GM12878 (cell line): Measurements from ENCODE around the gene ARSJ. TPM values are rescaled to one million over a fixed set of nuclear protein-coding genes. Genes with fewer than 3 reads are reported as not detected.

Experiments used
- ATAC-seq: fragments of 200-7000 bp; cut with Tn5 transposase; 3 replicates; pipeline ENCODE4 v1.9.1; 2020; ENCODE audit warnings: mild to moderate bottlenecking, moderate library complexity
- BruUV-seq: library from RNA; stranded (reverse); fragments of 400-500 nt; replicated peaks from 2 replicates; lab custom pipeline; 2021; lab: Mats Ljungman, UMichigan
- CTCF ChIA-PET: fragments of 300-600 bp; sonication (Branson Sonifier 250); formaldehyde crosslinking; extraction: SDS; loops from one replicate; lab custom pipeline; 2021; ENCODE audit warnings: inconsistent platforms; lab: Yijun Ruan, JAX
- POLR2A ChIA-PET: fragments of 350-600 bp; formaldehyde crosslinking; extraction: SDS; loops from one replicate; lab custom pipeline; 2021; ENCODE audit warnings: inconsistent platforms; lab: Charles Lee
- RAD21 ChIA-PET: fragments of 300-600 bp; sonication (Branson Sonifier 250); formaldehyde crosslinking; loops from one replicate; lab custom pipeline; 2023; ENCODE audit warnings: antibody characterized with exemption; ENCODE audit not compliant: unreplicated experiment; lab: Charles Lee
- SMC1A ChIA-PET: fragments of 300-600 bp; sonication (Branson Sonifier 250); formaldehyde crosslinking; loops from one replicate; lab custom pipeline; 2023; ENCODE audit not compliant: unreplicated experiment, uncharacterized antibody; lab: Charles Lee
- DNase-seq: peaks from one replicate; pipeline ENCODE4 v3.0.0-alpha.2; 2011; ENCODE audit warnings: low read depth, low spot score
- FAIRE-seq: peaks from 3 replicates; lab custom pipeline; 2011; peaks lifted over from hg19 to GRCh38; lab: Jason Lieb, UNC
- H2AFZ ChIP-seq: 2 replicates; pipeline ENCODE4 v1.6.0; 2011; ENCODE audit warnings: low read depth, low read length, control low read depth; ENCODE audit not compliant: control insufficient read depth
- H3K27ac ChIP-seq: 2 replicates; pipeline ENCODE4 v1.5.1; 2011; ENCODE audit warnings: control low read depth; ENCODE audit not compliant: control insufficient read depth, insufficient read depth
- H3K27me3 ChIP-seq, 2 experiments: replicated peaks in 1 of 2; 2 replicates each; pipeline versions ENCODE4 v1.6.0 to v1.6.1; 2011; ENCODE audit warnings: low read length in 1 of 2; ENCODE audit not compliant: control insufficient read depth in 2 of 2, insufficient read depth in 2 of 2
- H3K36me3 ChIP-seq, 2 experiments: 2 replicates each; pipeline ENCODE4 v1.5.1; 2011; ENCODE audit warnings: low read length in 1 of 2; ENCODE audit not compliant: control insufficient read depth in 2 of 2, insufficient read depth in 2 of 2
- H3K4me1 ChIP-seq: 2 replicates; pipeline ENCODE4 v1.6.1; 2011; ENCODE audit warnings: mild to moderate bottlenecking, low read length, moderate library complexity, mixed read lengths; ENCODE audit not compliant: control insufficient read depth, insufficient read depth
- H3K4me2 ChIP-seq: 2 replicates; pipeline ENCODE4 v1.6.0; 2011; ENCODE audit warnings: control low read depth; ENCODE audit not compliant: control insufficient read depth, insufficient read depth
- H3K4me3 ChIP-seq: fragments of 200-600 bp; sonication (generic); 2 replicates; pipeline ENCODE4 v1.5.1; 2016
- H3K79me2 ChIP-seq: 2 replicates; pipeline ENCODE4 v1.6.0; 2011; ENCODE audit warnings: low read length; ENCODE audit not compliant: control insufficient read depth, insufficient read depth
- H3K9ac ChIP-seq: 2 replicates; pipeline ENCODE4 v1.8.0; 2011; ENCODE audit warnings: low read length, control low read depth, mixed read lengths; ENCODE audit not compliant: control insufficient read depth, insufficient read depth
- H3K9me3 ChIP-seq: replicated peaks from 3 replicates; pipeline ENCODE4 v1.5.1; 2011; ENCODE audit warnings: mild to moderate bottlenecking, low read length; ENCODE audit not compliant: control insufficient read depth, insufficient read depth
- H4K20me1 ChIP-seq: 2 replicates; pipeline ENCODE4 v1.6.0; 2011; ENCODE audit not compliant: control insufficient read depth, insufficient read depth
- CHD1 ChIP-seq: IDR thresholded peaks from 2 replicates; pipeline ENCODE4 v1.6.1; 2012; ENCODE audit warnings: low read depth, low read length, improper control_type of control experiment
- CHD2 ChIP-seq: IDR thresholded peaks from 2 replicates; pipeline ENCODE4 v1.6.1; 2011; ENCODE audit warnings: low read depth, low read length, improper control_type of control experiment, borderline replicate concordance
- NR2F1 ChIP-seq: fragments of 450-650 bp; conservative IDR thresholded peaks from 2 replicates; pipeline ENCODE4 v1.6.1; 2017; ENCODE audit warnings: mild to moderate bottlenecking
- POU2F2 ChIP-seq: IDR thresholded peaks from 3 replicates; pipeline ENCODE4 v1.6.1; 2011; ENCODE audit warnings: low read depth, mild to moderate bottlenecking, low read length, borderline replicate concordance
- RAD21 ChIP-seq: IDR thresholded peaks from 2 replicates; pipeline ENCODE4 v1.6.1; 2011; ENCODE audit warnings: mild to moderate bottlenecking, low read depth, low read length, moderate library complexity; ENCODE audit not compliant: insufficient read depth
- SIN3A ChIP-seq: IDR thresholded peaks from 2 replicates; pipeline ENCODE4 v1.6.1; 2012; ENCODE audit warnings: low read depth, low read length, improper control_type of control experiment
- SMC3 ChIP-seq: IDR thresholded peaks from 2 replicates; pipeline ENCODE4 v1.6.1; 2011; ENCODE audit warnings: low read length, improper control_type of control experiment, borderline replicate concordance
- WRNIP1 ChIP-seq: IDR thresholded peaks from 2 replicates; pipeline ENCODE4 v1.6.1; 2011; ENCODE audit warnings: low read depth, low read length, improper control_type of control experiment, borderline replicate concordance
- WGBS: methylation state at CpG from one replicate; pipeline ENCODE4 v1.1.6; 2016; ENCODE audit warnings: low lambda C conversion rate; ENCODE audit not compliant: insufficient replicate concordance, insufficient coverage; ENCODE audit errors: missing lambda C conversion rate; 5-methylcytosine and 5-hydroxymethylcytosine counted together
- in situ Hi-C: fragments of 300-500 bp; cut with MboI; formaldehyde crosslinking; loops from 9 replicates; pipeline ENCODE4 v1.14.3; 2018; ENCODE audit warnings: mixed read lengths
- intact Hi-C: fragments of 100-400 bp; cut with micrococcal nuclease; formaldehyde crosslinking; loops from one replicate; pipeline ENCODE4 v1.14.2; 2022; ENCODE audit not compliant: unreplicated experiment
- polyA plus RNA-seq, 11 experiments: library from polyadenylated mRNA; depleted of rRNA in 4 of 11; unstranded in 6 of 11; stranded (reverse) in 5 of 11; fragments of >200 nt; fragmentation: Nextera tagmentation in 4 of 11; fragmentation: Illumina TruSeq in 1 of 11; extraction: Ambion mirVana in 4 of 11; extraction: Trizol in 1 of 11; gene quantifications; 1 replicate in 1 of 11; 2 replicates in 10 of 11; pipeline versions ENCODE4 v1.2.1 to v1.2.3, GENCODE V29; 2011 to 2016; ENCODE audit warnings: inconsistent platforms in 2 of 11, missing spikeins in 2 of 11, low read depth in 1 of 11
- total RNA-seq, 4 experiments: library from RNA; depleted of rRNA in 3 of 4; stranded (reverse); fragments of >200 nt in 3 of 4; fragmentation: Illumina TruSeq in 1 of 4; extraction: Trizol in 1 of 4; gene quantifications; 2 replicates each; pipeline versions ENCODE4 v1.2.1 to v1.2.3, GENCODE V29; 2013 to 2021
- TF ChIP-seq, protein P1 (sequence below): IDR thresholded peaks from 2 replicates; pipeline ENCODE4 v1.6.1; 2011; ENCODE audit warnings: borderline replicate concordance, low read depth, mild to moderate bottlenecking, moderate library complexity, low read length; ENCODE audit not compliant: insufficient read depth, poor library complexity, severe bottlenecking
- TF ChIP-seq, protein P2 (sequence below): fragments of 450-650 bp; IDR thresholded peaks from 2 replicates; pipeline ENCODE4 v1.6.1; 2017; ENCODE audit warnings: antibody characterized with exemption, mild to moderate bottlenecking, moderate library complexity
- TF ChIP-seq, protein P3 (sequence below), 3 experiments: IDR thresholded peaks in 2 of 3; conservative IDR thresholded peaks in 1 of 3; 2 replicates each; pipeline ENCODE4 v1.5.1; 2011; ENCODE audit warnings: low read depth in 3 of 3, low read length in 3 of 3, mild to moderate bottlenecking in 3 of 3, control low read depth in 2 of 3, moderate library complexity in 2 of 3, inconsistent platforms in 1 of 3, mixed read lengths in 1 of 3; ENCODE audit not compliant: control insufficient read depth in 2 of 3, insufficient read depth in 1 of 3; ENCODE audit errors: extremely low read depth in 1 of 3
- TF ChIP-seq, protein P4 (sequence below): fragments of 450-650 bp; IDR thresholded peaks from 2 replicates; pipeline ENCODE4 v1.6.1; 2017; ENCODE audit warnings: mild to moderate bottlenecking

Gene ARSJ
- total and polyA plus RNA-seq, 10 of the 15 experiments (the other 5 are each of a cell fraction or from before 2014, with no cell fraction given): under 0.01 to 0.19 (median 0.04) TPM; not detected in 5

DNA sequence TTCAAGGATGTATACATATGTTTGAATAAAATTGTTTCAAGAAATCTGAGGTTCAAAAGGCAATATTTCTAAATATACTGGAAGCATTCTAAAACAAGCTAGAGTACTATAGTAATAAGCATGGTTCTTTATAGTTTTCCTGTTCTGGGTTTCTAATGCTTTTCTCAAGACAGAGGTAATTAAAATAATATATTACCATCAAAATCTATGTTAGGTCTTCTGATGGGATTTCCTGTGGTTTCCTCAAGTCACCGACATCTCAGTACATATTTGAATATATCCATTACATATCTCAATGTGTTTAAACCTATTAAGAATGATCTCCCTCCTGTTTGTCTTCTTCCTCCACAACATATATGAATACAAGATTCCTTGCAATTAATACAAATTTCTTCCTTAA lies 25.6 kb downstream of the ARSJ start (continued):
- TF ChIP-seq, protein P1, sequence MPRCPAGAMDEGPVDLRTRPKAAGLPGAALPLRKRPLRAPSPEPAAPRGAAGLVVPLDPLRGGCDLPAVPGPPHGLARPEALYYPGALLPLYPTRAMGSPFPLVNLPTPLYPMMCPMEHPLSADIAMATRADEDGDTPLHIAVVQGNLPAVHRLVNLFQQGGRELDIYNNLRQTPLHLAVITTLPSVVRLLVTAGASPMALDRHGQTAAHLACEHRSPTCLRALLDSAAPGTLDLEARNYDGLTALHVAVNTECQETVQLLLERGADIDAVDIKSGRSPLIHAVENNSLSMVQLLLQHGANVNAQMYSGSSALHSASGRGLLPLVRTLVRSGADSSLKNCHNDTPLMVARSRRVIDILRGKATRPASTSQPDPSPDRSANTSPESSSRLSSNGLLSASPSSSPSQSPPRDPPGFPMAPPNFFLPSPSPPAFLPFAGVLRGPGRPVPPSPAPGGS: no peak
- TF ChIP-seq NR2F1 (no peak), CHD1 (no peak)
- TF ChIP-seq, protein P2, sequence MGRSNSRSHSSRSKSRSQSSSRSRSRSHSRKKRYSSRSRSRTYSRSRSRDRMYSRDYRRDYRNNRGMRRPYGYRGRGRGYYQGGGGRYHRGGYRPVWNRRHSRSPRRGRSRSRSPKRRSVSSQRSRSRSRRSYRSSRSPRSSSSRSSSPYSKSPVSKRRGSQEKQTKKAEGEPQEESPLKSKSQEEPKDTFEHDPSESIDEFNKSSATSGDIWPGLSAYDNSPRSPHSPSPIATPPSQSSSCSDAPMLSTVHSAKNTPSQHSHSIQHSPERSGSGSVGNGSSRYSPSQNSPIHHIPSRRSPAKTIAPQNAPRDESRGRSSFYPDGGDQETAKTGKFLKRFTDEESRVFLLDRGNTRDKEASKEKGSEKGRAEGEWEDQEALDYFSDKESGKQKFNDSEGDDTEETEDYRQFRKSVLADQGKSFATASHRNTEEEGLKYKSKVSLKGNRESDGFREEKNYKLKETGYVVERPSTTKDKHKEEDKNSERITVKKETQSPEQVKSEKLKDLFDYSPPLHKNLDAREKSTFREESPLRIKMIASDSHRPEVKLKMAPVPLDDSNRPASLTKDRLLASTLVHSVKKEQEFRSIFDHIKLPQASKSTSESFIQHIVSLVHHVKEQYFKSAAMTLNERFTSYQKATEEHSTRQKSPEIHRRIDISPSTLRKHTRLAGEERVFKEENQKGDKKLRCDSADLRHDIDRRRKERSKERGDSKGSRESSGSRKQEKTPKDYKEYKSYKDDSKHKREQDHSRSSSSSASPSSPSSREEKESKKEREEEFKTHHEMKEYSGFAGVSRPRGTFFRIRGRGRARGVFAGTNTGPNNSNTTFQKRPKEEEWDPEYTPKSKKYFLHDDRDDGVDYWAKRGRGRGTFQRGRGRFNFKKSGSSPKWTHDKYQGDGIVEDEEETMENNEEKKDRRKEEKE: no peak

DNA sequence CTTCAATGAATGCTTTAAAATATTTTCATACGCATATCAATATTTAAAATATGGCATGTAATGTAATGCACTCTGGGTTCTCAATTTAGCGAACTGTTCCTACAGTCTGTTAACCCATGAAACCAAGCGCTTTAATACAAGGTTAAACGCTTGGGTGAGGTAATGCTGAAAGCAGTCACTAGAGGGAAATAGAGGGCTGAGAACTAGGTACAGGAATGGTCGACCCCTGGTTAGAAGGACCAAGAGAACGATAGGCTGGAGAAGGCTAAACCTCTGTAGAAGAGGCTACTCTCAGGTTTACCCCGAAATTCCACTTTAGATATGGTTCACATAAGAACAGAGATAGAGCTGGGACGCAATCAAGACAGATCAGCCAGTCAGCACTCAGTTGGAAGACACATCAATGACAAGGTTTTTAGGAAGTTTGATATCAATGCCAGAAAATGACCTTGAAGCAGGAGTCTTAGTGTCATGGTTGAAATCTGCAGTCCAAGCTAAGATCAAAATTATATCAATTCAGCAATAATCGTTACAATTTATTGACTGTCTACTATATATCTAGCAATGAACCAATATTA lies 26.9 kb downstream of the ARSJ start:
- Histone ChIP-seq H2AFZ (peak overlapping the region; percentile 40), H3K79me2 (no peaks in the 10 kb centered on the region), H4K20me1 (no peaks in the 10 kb centered on the region), H3K9ac (no peak overlapping the region), H3K27me3 (no peaks in the 10 kb centered on the region), H3K4me2 (no peak overlapping the region), H3K36me3 (no peaks in the 10 kb centered on the region), H3K4me3 (no peak overlapping the region), H3K4me1 (no peaks in the 10 kb centered on the region), H3K9me3 (no peaks in the 10 kb centered on the region), H3K27ac (no peak overlapping the region)
- DNase-seq (peak; percentile 12), FAIRE-seq (peak; percentile 76), ATAC-seq (peak; percentile 94)
- in situ Hi-C loops: loop anchor here (10.0 kb wide), 1 partner anchor 432 kb away; no protein-coding TSS in a partner anchor
- RAD21 ChIA-PET: interaction anchor here (0.7 to 5.0 kb wide), 9 partner anchors 73 to 556 kb away, joined by 3 to 60 read pairs (median 4); no protein-coding TSS in a partner anchor
- BruUV-seq: no TSS peak
- 26% methylated on average over 9 of the region's 9 CpGs for WGBS
- CTCF ChIA-PET: interaction anchor here (0.7 to 5.0 kb wide), 29 partner anchors 11 to 558 kb away, joined by 3 to 94 read pairs (median 4); no protein-coding TSS in a partner anchor
- SMC1A ChIA-PET: interaction anchor here (0.6 to 10.8 kb wide), 39 partner anchors 8 to 747 kb away, joined by 3 to 145 read pairs (median 4); no protein-coding TSS in a partner anchor
- intact Hi-C loops: loop anchor here (1.0 to 10.0 kb wide), 7 partner anchors 119 to 742 kb away; no protein-coding TSS in a partner anchor
- POLR2A ChIA-PET: no interaction called here
- no peak for TF ChIP-seq CHD2
- TF ChIP-seq, protein P3, sequence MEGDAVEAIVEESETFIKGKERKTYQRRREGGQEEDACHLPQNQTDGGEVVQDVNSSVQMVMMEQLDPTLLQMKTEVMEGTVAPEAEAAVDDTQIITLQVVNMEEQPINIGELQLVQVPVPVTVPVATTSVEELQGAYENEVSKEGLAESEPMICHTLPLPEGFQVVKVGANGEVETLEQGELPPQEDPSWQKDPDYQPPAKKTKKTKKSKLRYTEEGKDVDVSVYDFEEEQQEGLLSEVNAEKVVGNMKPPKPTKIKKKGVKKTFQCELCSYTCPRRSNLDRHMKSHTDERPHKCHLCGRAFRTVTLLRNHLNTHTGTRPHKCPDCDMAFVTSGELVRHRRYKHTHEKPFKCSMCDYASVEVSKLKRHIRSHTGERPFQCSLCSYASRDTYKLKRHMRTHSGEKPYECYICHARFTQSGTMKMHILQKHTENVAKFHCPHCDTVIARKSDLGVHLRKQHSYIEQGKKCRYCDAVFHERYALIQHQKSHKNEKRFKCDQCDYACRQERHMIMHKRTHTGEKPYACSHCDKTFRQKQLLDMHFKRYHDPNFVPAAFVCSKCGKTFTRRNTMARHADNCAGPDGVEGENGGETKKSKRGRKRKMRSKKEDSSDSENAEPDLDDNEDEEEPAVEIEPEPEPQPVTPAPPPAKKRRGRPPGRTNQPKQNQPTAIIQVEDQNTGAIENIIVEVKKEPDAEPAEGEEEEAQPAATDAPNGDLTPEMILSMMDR (IDR thresholded peaks at IDR 0.05 in 2 of 3, conservative IDR thresholded peaks at IDR 0.05 in 1 of 3; ENCODE audit: control insufficient read depth in 2 of 3, extremely low read depth in 1 of 3, insufficient read depth in 1 of 3, low read depth in 3 of 3, low read length in 3 of 3): peak; percentile 69 to 84 (median 71)
- TF ChIP-seq WRNIP1: no peak
- TF ChIP-seq SMC3: peak; percentile 87
- TF ChIP-seq, protein P4, sequence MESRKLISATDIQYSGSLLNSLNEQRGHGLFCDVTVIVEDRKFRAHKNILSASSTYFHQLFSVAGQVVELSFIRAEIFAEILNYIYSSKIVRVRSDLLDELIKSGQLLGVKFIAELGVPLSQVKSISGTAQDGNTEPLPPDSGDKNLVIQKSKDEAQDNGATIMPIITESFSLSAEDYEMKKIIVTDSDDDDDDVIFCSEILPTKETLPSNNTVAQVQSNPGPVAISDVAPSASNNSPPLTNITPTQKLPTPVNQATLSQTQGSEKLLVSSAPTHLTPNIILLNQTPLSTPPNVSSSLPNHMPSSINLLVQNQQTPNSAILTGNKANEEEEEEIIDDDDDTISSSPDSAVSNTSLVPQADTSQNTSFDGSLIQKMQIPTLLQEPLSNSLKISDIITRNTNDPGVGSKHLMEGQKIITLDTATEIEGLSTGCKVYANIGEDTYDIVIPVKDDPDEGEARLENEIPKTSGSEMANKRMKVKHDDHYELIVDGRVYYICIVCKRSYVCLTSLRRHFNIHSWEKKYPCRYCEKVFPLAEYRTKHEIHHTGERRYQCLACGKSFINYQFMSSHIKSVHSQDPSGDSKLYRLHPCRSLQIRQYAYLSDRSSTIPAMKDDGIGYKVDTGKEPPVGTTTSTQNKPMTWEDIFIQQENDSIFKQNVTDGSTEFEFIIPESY: 0 out of 2 replicates have a peak, but pooled peaks have one; percentile 38
- 0 out of 3 replicates have a peak, but pooled peaks have one; percentile 20 for TF ChIP-seq POU2F2
- TF ChIP-seq RAD21: peak; percentile 85
- no peak for TF ChIP-seq SIN3A
